GM21447 (cell line): Measurements from ENCODE around the gene DENND1A.

Experiments used
- ATAC-seq: cut with Tn5 transposase; IDR thresholded peaks from one replicate; pipeline ENCODE4 v1.9.1; 2021; ENCODE audit not compliant: unreplicated experiment

DENND1A gene

DNA sequence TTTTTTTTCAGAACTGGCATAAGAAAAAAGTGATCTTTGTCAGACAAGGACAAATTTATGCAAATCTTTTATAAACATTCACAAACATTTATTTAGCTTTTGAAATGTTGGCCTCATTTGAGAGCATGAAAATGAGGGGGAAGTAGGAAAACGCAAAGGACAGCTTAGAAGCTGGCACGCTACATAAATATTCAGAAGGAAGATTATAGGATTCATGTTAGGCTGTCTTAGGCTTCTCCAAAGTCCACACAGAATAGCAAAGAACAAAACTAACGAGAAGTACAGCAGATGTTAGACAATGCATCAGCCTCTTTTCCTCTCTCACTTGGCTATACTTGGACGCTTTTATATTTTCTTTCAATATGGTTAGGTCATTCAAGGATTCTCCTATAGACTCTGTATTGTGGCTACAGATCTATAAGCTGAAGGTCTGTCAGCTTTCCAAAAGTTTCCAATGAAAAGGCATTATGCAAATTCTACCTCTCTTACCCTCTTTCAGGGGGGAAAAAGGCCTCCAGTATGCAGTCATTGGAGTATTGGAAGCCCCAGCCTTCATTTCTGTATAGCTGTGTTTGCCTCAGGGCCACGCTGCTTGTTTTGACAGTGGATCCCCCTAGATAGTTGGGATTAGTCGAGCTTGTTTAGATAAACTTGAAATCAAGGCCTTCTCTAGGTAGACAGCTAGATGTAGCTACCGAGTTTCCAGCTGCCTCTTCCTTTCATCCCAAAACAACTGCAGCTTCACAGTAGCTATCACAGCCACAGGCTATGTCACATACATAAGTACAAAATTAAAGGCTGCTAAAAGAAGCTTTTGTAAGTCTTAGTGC lies 153.0 kb downstream of the DENND1A start:
- ATAC-seq: no peak

GRCh38 chr9:123775289-123776284 lies 154.3 kb downstream of the DENND1A start:
- ATAC-seq: no peak

DNA sequence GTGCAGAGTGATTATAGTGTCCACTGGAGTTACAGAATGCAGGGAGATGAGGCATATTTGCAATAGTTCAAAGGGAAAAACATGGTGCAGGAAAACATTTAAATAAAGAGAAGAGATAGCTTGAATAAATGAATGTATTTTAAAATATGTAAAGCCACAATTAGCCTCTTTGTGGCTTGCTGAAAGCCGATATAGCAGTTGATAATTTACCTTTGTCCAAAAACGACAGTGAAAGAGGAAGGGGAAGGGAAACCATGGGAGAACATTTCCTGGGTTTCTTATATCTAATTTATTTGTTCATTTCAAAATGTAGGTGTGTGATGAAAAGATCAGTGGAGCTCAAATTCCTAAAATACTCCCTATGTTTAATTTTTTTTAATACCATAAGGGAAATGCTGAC lies 156.1 kb downstream of the DENND1A start:
- no peak for ATAC-seq

DNA sequence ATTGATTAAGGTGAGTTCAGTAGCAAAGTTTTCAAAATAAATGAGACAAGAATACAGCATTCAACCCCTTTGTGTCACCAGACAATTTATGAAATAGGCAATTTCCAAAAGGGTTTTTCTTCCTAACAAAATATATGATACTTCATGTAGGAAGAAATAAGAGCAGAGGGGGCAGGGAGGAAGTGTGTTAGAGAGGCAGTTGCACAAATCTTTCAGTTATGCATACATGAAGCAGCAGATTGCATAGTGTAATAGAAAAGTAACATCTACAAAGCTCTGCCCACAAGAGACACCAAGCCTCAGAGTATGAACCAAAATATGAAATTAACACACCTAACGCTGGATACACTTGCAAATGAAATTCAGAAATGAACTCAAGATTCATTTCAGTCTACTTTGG lies 157.0 kb downstream of the DENND1A start:
- no peak for ATAC-seq

- ATAC-seq: no peak
These were observed 157.6 kb downstream of the DENND1A start for GRCh38 chr9:123772374-123772773.

GRCh38 chr9:123771690-123772089 lies 158.2 kb downstream of the DENND1A start:
- no peak for ATAC-seq

DNA sequence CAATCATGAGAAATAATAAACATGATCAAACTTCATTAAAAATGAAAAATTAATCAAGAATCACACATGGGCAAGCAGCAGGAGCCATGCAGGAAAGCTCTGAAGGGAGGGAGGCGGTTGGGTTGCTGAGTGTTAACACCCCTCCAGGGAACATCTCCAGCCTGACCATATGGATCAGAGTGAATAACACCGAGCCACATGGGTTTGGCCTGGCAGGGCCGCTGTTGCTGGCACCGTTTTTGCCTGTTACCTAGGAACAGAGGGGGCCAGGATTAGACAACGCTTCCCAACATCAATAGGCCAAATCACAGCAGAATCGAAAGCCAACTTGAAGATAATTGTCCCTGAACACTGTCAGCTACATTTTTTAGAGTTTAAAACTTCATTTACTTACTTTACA lies 160.2 kb downstream of the DENND1A start:
- ATAC-seq: no peak

GRCh38 chr9:123763910-123764588 lies 165.9 kb downstream of the DENND1A start:
- ATAC-seq: no peak

DNA sequence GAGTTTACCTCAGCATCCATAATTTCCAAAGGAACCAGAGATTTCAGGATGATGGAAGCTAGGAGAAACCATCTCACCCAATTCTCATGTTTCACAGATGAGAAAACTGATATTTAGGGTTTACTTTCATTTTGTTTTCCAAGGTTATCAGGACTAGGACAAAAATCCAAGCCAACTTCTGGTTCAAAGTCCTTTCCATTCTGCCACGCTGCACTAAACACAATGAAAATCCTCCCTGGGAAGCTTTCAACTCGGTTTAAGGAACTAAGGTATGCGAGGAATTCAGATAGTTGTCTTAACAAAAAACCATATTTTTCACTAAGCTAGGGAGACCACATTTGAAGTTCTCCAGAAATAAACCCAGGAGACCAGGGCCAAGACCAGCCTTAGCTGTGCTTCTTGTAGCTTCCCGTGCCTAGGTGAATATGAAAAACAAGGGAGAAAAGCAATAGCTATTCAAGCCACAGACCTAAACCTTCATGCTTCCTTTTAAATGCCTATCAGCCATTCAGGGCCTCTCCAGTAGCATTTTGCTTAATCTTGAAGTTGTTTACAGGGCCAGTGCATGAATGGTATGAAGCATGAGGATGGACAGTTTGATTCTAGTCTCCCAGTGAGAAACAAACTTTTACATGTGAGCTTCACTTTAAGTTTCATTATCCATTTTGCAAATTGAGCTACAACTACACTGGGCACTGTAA lies 167.9 kb downstream of the DENND1A start:
- ATAC-seq: no peak

- ATAC-seq: no peak
These were observed 172.0 kb downstream of the DENND1A start for GRCh38 chr9:123757960-123758359.

GRCh38 chr9:123757547-123757946 lies 172.4 kb downstream of the DENND1A start:
- ATAC-seq: no peak

DNA sequence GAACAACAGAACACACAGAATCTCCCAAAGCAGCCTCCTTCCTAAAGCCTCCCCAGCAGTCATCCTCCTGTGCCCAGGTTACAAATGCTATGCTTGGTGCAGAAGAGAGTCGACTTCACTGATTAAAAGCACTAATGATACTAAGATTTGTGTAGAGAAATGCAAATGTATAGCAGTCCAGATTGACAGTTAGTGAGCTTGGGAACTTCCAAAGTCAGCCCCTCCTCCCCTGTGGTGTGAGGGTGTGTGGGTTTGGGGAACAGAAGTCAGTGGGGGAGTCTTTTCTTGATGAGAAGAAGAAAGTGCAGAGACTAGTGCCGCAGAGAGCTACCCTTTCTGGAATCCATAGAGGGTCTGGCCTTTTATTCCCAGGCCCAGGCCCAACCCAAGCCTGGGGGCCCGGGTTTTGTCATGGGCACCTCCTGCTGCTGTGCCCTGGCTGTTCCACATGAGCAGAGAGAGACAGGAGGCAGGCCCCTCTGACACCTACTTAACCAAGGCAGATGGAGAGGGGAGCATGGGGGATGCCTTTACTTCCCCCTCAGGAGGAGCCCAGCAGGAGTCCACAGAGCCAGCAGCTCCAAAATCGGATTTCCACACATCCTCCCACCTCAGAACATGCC lies 173.3 kb downstream of the DENND1A start:
- no peak for ATAC-seq

DNA sequence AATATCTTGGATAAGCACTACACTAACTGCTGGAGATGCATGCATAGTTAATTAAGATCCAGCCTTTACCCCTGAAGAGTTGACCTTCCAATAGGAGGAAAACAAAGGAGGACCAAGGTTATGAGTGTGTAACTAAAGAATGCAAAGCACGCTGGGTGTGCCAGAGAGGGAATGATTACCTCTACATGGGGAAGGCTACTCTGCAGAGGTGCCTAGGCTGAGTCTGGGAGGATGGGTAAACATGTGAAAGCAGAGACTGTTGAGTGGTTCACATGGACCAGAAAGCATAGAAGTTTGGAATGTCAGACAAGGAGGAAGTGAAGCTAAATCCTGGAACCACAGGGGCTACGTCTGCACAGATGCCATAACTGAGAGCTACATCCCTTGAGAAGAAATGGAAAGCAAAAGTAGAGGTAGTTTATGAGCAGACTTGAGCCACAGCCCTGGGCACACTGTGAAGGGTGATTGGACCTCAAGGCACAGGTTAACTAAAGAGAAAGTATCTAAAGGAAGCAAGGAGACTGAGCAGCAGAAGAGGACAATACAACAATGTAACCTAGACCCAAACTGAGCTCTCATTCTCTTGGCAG lies 176.2 kb downstream of the DENND1A start:
- no peak for ATAC-seq

GRCh38 chr9:123753016-123753415 lies 176.9 kb downstream of the DENND1A start:
- no peak for ATAC-seq

- ATAC-seq: peak; percentile 51
These were observed 180.2 kb downstream of the DENND1A start for GRCh38 chr9:123749580-123750202.

GRCh38 chr9:123746765-123747164 lies 183.2 kb downstream of the DENND1A start:
- no peak for ATAC-seq

DNA sequence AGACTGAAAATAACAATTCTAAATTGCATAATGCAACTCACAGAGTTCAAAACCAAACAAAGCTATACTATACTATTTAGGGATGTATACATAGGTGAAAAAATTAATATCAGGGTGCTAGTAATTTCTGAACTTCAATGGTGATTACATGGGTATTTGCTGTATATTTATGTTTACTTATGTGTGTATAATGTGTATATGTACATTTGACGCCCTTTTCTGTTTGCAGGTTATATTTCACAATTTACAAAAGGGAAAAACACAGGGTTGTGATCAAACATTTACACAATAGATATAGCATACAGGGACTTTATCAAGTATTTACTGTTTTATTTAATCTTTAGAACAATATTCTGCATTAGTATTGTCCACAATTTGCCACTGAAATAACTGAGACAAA lies 184.0 kb downstream of the DENND1A start:
- no peak for ATAC-seq

DNA sequence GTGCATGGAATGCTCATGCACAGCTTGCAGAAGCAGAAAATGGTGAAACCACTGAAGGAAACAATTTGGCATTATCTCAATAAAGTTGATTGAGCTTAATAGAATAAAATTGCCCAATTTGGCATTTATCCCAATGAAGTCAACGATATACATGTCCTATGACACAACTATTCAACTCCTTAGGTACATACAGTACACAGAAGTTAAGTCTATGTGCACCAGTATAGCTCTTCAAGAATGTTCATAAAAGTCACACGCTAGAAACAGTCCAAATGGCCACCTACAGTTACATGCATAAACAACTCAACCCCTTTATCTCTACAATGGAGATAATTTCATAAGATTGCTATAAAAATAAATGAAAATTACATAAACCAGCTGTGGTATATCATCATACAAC lies 184.5 kb downstream of the DENND1A start:
- no peak for ATAC-seq

- ATAC-seq: no peak
These were observed 186.2 kb downstream of the DENND1A start for GRCh38 chr9:123743737-123744136.
